Right lobe of liver (tissue), 6 donors: ENCODE measurements around the gene GABRG3. TPM values are rescaled to one million over a fixed set of nuclear protein-coding genes. Genes with fewer than 3 reads are reported as not detected.
A peak's percentile ranks its signal among the peaks of the same experiment; 100 is the strongest.

Source experiments
- ATAC-seq, 4 donors: fragments of 200-7000 bp; cut with Tn5 transposase; one replicate each; pipeline ENCODE4 v1.9.1; 2020; ENCODE audit warnings: mild to moderate bottlenecking in 4 of 4, moderate library complexity in 4 of 4
- DNase-seq, 3 donors: peaks; one replicate each; pipeline ENCODE4 v3.0.0-alpha.2; 2020
- H3K27ac ChIP-seq, 3 donors: fragments of 200-600 bp; one replicate each; pipeline ENCODE4 v1.8.0; 2022
- H3K27me3 ChIP-seq, 2 donors: fragments of 200-600 bp; one replicate each; pipeline ENCODE4 v1.8.0; 2022
- H3K36me3 ChIP-seq, 4 donors: fragments of 200-600 bp; sonication (generic) in 1 of 4; one replicate each; pipeline versions ENCODE4 v1.5.1 to v1.8.0; 2017 to 2022; ENCODE audit warnings: control low read depth in 1 of 4
- H3K4me1 ChIP-seq, 4 donors: fragments of 200-600 bp; sonication (generic) in 1 of 4; one replicate each; pipeline versions ENCODE4 v1.5.1 to v1.8.0; 2017 to 2022; ENCODE audit warnings: control low read depth in 1 of 4
- H3K4me3 ChIP-seq, 3 donors: fragments of 200-600 bp; one replicate each; pipeline ENCODE4 v1.8.0; 2022
- H3K9me3 ChIP-seq, 4 donors: fragments of 200-600 bp; sonication (generic) in 1 of 4; one replicate each; pipeline versions ENCODE4 v1.5.1 to v1.8.0; 2017 to 2022; ENCODE audit warnings: control low read depth in 1 of 4
- CTCF ChIP-seq, 4 donors: fragments of 200-600 bp in 3 of 4; fragments of 450-650 bp in 1 of 4; IDR thresholded peaks; one replicate each; pipeline versions ENCODE4 v1.5.1 to v1.8.0; 2016 to 2022; ENCODE audit warnings: antibody characterized with exemption in 4 of 4, mild to moderate bottlenecking in 2 of 4
- POLR2A ChIP-seq: fragments of 450-650 bp; IDR thresholded peaks from one replicate; pipeline ENCODE4 v1.6.1; 2017; ENCODE audit warnings: antibody characterized with exemption, mild to moderate bottlenecking
- WGBS: methylation state at CpG from one replicate; pipeline ENCODE4 v1.1.6; 2018; ENCODE audit warnings: low coverage, low lambda C conversion rate; ENCODE audit not compliant: insufficient coverage; ENCODE audit errors: missing lambda C conversion rate; 5-methylcytosine and 5-hydroxymethylcytosine counted together
- intact Hi-C, 2 donors: fragments of 100-400 bp; cut with DNase I; formaldehyde crosslinking; loops; one replicate each; pipeline versions ENCODE4 v1.11.2 to v1.14.1; 2022
- total RNA-seq, 6 experiments: library from RNA; depleted of rRNA in 2 of 6; stranded (reverse); fragments of >200 nt in 2 of 6; fragmentation: NEBNext Ultra II Directional in 3 of 6; extraction: Animal tissue kit (Norgen Biotek cat#: 25700) in 3 of 6; gene quantifications; one replicate each; pipeline versions ENCODE4 v1.1.0 to v1.2.4, GENCODE V29; 2016 to 2023
- donor health status: DM: no; HTN: yes; CAD: no.
- donor health status: DM: no; HTN: no; CAD: no.
- donor health status: DM: no; HTN: no; CAD: no.
- donor health status: DM: no; HTN: yes; CAD: no.
- donor health status: DM: no; HTN: yes; CAD: no.

GABRG3 gene
- total RNA-seq, 6 experiments from 2014 or later, result 0.18 TPM; not detected in 5

DNA sequence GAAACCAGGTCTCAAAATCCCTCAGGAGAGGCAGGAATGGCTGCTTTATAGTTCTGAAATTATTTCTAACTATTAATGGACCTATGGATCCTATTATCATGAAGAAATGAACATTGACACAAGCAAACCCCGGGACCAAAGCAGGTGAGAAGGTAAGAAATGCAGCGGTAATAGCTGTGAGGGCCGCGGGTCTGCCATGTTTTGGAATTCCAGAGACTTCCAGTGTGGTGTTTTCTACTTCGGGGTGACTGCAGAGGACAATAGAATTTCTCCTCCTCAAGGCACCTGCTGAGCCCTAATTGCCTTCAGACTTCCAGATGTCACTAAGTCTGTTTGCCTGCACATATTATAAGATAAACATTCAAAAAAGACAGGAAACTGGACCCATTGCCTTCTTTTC is 437.4 kb downstream of the GABRG3 start:
- ATAC-seq (no peak), DNase-seq (no peak)
- TF ChIP-seq CTCF (IDR thresholded peaks at IDR 0.05), result no peak
- TF ChIP-seq POLR2A, result no peak
- no peaks in the 10 kb centered on the region for H3K4me1 ChIP-seq
- H3K9me3 ChIP-seq, result no peaks in the 10 kb centered on the region
- H3K4me3 ChIP-seq, result no peak overlapping the region
- no peak overlapping the region for H3K27ac ChIP-seq
- WGBS, result 49% methylated on average over 5 of the region's 5 CpGs
- no peaks in the 10 kb centered on the region for H3K36me3 ChIP-seq
- intact Hi-C loops, result no loop called here
- no peaks in the 10 kb centered on the region for H3K27me3 ChIP-seq

- Histone ChIP-seq H3K4me1 (no peaks in the 10 kb centered on the region), H3K27me3 (no peaks in the 10 kb centered on the region), H3K27ac (no peak overlapping the region), H3K9me3 (no peaks in the 10 kb centered on the region), H3K36me3 (no peaks in the 10 kb centered on the region), H3K4me3 (no peak overlapping the region)
- ATAC-seq (no peak), DNase-seq (no peak)
- no peak for TF ChIP-seq POLR2A
- WGBS, result 62% methylated on average over 6 of the region's 6 CpGs
- intact Hi-C loops, result no loop called here
These were observed 440.1 kb downstream of the GABRG3 start for GRCh38 chr15:27410996-27411605.

- 14% methylated on average over 6 of the region's 6 CpGs for WGBS
- DNase-seq (no peak), ATAC-seq (peak in 2 of 4 donors; percentile 57 to 84)
- no peaks in the 10 kb centered on the region for H3K9me3 ChIP-seq
- H3K36me3 ChIP-seq, result no peaks in the 10 kb centered on the region
- TF ChIP-seq POLR2A (no peak), CTCF (IDR thresholded peaks at IDR 0.05) (no peak)
- no peaks in the 10 kb centered on the region for H3K27me3 ChIP-seq
- no peak overlapping the region for H3K27ac ChIP-seq
- no peak overlapping the region for H3K4me3 ChIP-seq
- intact Hi-C loops, result no loop called here
- no peaks in the 10 kb centered on the region for H3K4me1 ChIP-seq
These were observed 441.4 kb downstream of the GABRG3 start for GRCh38 chr15:27412415-27412814.

DNA sequence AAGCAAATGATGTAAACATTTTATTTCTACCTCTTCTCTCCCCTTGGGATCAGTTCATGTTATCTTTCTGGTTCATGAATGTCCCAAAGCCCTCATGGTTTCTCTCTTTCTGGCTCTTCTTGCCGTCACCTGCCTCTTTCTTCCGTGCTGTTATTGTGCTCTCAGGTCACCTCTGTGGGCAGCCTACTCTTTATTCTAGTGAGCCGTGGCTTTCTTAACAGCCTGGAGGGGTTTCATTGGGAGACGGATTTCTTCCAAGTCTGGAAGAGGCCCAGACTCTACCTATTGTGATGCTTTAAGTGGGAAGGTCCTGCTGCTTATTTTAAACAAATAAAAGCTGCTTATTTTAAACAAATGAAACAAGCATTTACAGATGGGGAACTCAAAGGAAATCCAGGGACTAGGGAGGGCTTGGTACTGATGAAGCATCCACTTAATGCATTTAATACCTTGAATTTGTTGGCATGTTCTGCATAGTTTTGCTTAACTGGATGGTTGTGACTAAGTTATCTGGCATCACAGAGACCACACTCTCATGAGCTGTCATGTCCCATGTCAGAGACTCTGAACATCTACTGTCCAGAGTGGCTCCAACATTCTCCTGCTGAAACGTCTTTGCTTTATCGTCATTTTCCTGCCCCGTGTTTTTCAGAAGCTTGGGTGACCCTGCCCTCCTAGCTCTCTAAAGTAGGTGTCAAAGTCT is 443.3 kb downstream of the GABRG3 start:
- Histone ChIP-seq H3K4me3 (no peak overlapping the region), H3K4me1 (no peaks in the 10 kb centered on the region), H3K36me3 (no peaks in the 10 kb centered on the region), H3K27ac (no peak overlapping the region), H3K27me3 (no peaks in the 10 kb centered on the region), H3K9me3 (no peaks in the 10 kb centered on the region)
- WGBS, result 56% methylated on average over 7 of the region's 7 CpGs
- intact Hi-C loops, result no loop called here
- no peak for ATAC-seq
- TF ChIP-seq POLR2A (no peak), CTCF (IDR thresholded peaks at IDR 0.05) (no peak)
- no peak for DNase-seq

- Histone ChIP-seq H3K4me3 (no peak overlapping the region), H3K4me1 (no peaks in the 10 kb centered on the region), H3K9me3 (no peaks in the 10 kb centered on the region), H3K27ac (no peak overlapping the region), H3K27me3 (no peaks in the 10 kb centered on the region), H3K36me3 (no peaks in the 10 kb centered on the region)
- no peak for DNase-seq
- no peak for ATAC-seq
- 27% methylated on average over 3 of the region's 5 CpGs for WGBS
- TF ChIP-seq POLR2A (no peak), CTCF (IDR thresholded peaks at IDR 0.05) (no peak)
- intact Hi-C loops, result no loop called here
These were observed 447.7 kb downstream of the GABRG3 start for GRCh38 chr15:27418726-27419125.
